MM.1S (cell line): ENCODE results near the gene TCF15.

Source experiments
- DNase-seq: peaks from one replicate; pipeline ENCODE4 v3.0.0-alpha.2; 2015
- H2AFZ ChIP-seq: fragments of 300-600 bp; sonication (generic); 2 replicates; pipeline ENCODE4 v1.6.0; 2016; ENCODE audit warnings: antibody characterized with exemption, low read length
- H3F3A ChIP-seq: fragments of 300-600 bp; sonication (generic); 2 replicates; pipeline ENCODE4 v1.6.1; 2016; ENCODE audit warnings: mild to moderate bottlenecking, antibody characterized with exemption, low read length, moderate library complexity, mixed read lengths; ENCODE audit not compliant: insufficient read depth
- H3K27ac ChIP-seq: fragments of 300-600 bp; sonication (generic); 2 replicates; pipeline ENCODE4 v1.5.1; 2016; ENCODE audit warnings: mild to moderate bottlenecking, low read length
- H3K27me3 ChIP-seq: fragments of 300-600 bp; sonication (generic); replicated peaks from 2 replicates; pipeline ENCODE4 v1.6.0; 2016; ENCODE audit warnings: low read length; ENCODE audit not compliant: insufficient read depth
- H3K36me3 ChIP-seq: fragments of 300-600 bp; sonication (generic); replicated peaks from 2 replicates; pipeline ENCODE4 v1.6.1; 2016; ENCODE audit warnings: mild to moderate bottlenecking, low read length, mixed read lengths; ENCODE audit not compliant: insufficient read depth
- H3K4me1 ChIP-seq: fragments of 300-600 bp; sonication (generic); 2 replicates; pipeline ENCODE4 v1.6.1; 2016; ENCODE audit warnings: low read length, mixed read lengths
- H3K4me2 ChIP-seq: fragments of 300-600 bp; sonication (generic); 2 replicates; pipeline ENCODE4 v1.6.0; 2016; ENCODE audit warnings: low read depth, low read length
- H3K4me3 ChIP-seq: fragments of 300-600 bp; sonication (generic); 2 replicates; pipeline ENCODE4 v1.5.1; 2016; ENCODE audit warnings: low read length, mixed read lengths
- H3K79me2 ChIP-seq: fragments of 300-600 bp; sonication (generic); 2 replicates; pipeline ENCODE4 v1.6.1; 2016; ENCODE audit warnings: mixed run types, low read length, mixed read lengths
- H3K9ac ChIP-seq: fragments of 300-600 bp; sonication (generic); 2 replicates; pipeline ENCODE4 v1.6.1; 2016; ENCODE audit warnings: low read length, mixed read lengths
- H3K9me2 ChIP-seq: fragments of 300-600 bp; sonication (generic); replicated peaks from 2 replicates; pipeline ENCODE4 v1.6.1; 2016; ENCODE audit warnings: mild to moderate bottlenecking, low read length, mixed read lengths; ENCODE audit not compliant: insufficient read depth
- H3K9me3 ChIP-seq: fragments of 300-600 bp; sonication (generic); replicated peaks from 2 replicates; pipeline ENCODE4 v1.6.1; 2016; ENCODE audit warnings: mild to moderate bottlenecking, low read length, mixed read lengths; ENCODE audit not compliant: insufficient read depth
- H4K20me1 ChIP-seq: fragments of 300-600 bp; sonication (generic); 2 replicates; pipeline ENCODE4 v1.6.1; 2016; ENCODE audit warnings: mild to moderate bottlenecking, low read length, moderate library complexity, mixed read lengths; ENCODE audit not compliant: insufficient read depth
- CTCF ChIP-seq: fragments of 300-600 bp; sonication (generic); IDR thresholded peaks from 2 replicates; pipeline ENCODE4 v1.5.1; 2016; ENCODE audit warnings: antibody characterized with exemption, low read length, mixed read lengths
- EZH2 ChIP-seq: fragments of 300-600 bp; sonication (generic); optimal IDR thresholded peaks from 2 replicates; pipeline ENCODE3; 2017; ENCODE audit warnings: low read depth, mild to moderate bottlenecking, antibody characterized with exemption, low read length, mixed read lengths
- EZH2phosphoT487 ChIP-seq: fragments of 300-600 bp; sonication (generic); IDR thresholded peaks from 2 replicates; pipeline ENCODE4 v1.6.1; 2018; ENCODE audit warnings: antibody characterized with exemption, low read length

Gene TCF15

GRCh38 chr20:562232-562897 is 47.7 kb downstream of the TCF15 start:
- Histone ChIP-seq H3K36me3 (no peaks in the 10 kb centered on the region), H4K20me1 (no peaks in the 10 kb centered on the region), H3K4me2 (no peak overlapping the region), H2AFZ (no peak overlapping the region), H3K27ac (no peak overlapping the region), H3K9me3 (no peaks in the 10 kb centered on the region), H3K4me1 (no peaks in the 10 kb centered on the region), H3K4me3 (no peak overlapping the region), H3F3A (no peaks in the 10 kb centered on the region), H3K79me2 (no peaks in the 10 kb centered on the region), H3K9me2 (no peaks in the 10 kb centered on the region), H3K9ac (no peak overlapping the region), H3K27me3 (0 out of 2 replicates have a peak, but pooled peaks cover 2% of the 10 kb centered on the region)
- DNase-seq = no peak
- TF ChIP-seq EZH2 (no peak), EZH2phosphoT487 (no peak), CTCF (no peak)

GRCh38 chr20:561437-562231 is 48.5 kb downstream of the TCF15 start:
- Histone ChIP-seq H3K4me2 (no peak overlapping the region), H4K20me1 (no peaks in the 10 kb centered on the region), H2AFZ (no peak overlapping the region)

DNA sequence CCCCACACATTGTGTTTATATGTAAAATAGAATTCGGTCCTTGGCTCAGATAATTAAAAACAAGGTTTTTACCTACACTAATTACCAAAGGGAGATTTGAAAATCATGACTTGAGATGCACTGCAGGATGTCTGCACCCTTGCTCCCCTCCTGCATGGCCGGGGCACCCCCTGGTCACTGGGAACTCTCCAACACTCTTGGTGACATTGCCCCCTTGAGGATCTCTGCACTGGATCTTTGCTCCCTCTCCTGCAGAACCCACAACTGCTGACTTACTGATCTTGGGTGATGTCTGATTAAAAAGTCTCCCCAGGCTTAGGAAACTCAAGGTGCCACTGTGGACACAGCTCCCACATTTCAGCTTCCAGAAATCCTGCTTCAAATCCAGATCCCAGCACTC is 49.4 kb downstream of the TCF15 start:
- no peaks in the 10 kb centered on the region for H3K9me2 ChIP-seq
- no peak overlapping the region for H3K4me3 ChIP-seq
- H2AFZ ChIP-seq = no peak overlapping the region
- H3K27ac ChIP-seq = no peak overlapping the region
- no peaks in the 10 kb centered on the region for H3F3A ChIP-seq
- TF ChIP-seq EZH2 = no peak
- TF ChIP-seq CTCF = no peak
- no peak for TF ChIP-seq EZH2phosphoT487
- H4K20me1 ChIP-seq = no peaks in the 10 kb centered on the region
- DNase-seq = no peak
- H3K79me2 ChIP-seq = no peaks in the 10 kb centered on the region
- H3K4me1 ChIP-seq = no peaks in the 10 kb centered on the region
- H3K4me2 ChIP-seq = no peak overlapping the region
- H3K36me3 ChIP-seq = no peaks in the 10 kb centered on the region
- no peak overlapping the region for H3K9ac ChIP-seq
- no peaks in the 10 kb centered on the region for H3K9me3 ChIP-seq
- H3K27me3 ChIP-seq = 0 out of 2 replicates have a peak, but pooled peaks cover 2% of the 10 kb centered on the region

More at GRCh38 chr20:561437-562231, 48.5 kb downstream of the TCF15 start:
- Histone ChIP-seq H3K9me3 (no peaks in the 10 kb centered on the region), H3K36me3 (no peaks in the 10 kb centered on the region), H3K27me3 (0 out of 2 replicates have a peak, but pooled peaks cover 2% of the 10 kb centered on the region), H3F3A (no peaks in the 10 kb centered on the region), H3K79me2 (no peaks in the 10 kb centered on the region), H3K9ac (no peak overlapping the region), H3K9me2 (no peaks in the 10 kb centered on the region), H3K4me1 (no peaks in the 10 kb centered on the region), H3K27ac (no peak overlapping the region), H3K4me3 (no peak overlapping the region)
- TF ChIP-seq CTCF = peak; percentile 94
- no peak for TF ChIP-seq EZH2
- TF ChIP-seq EZH2phosphoT487 = no peak
- peak; percentile 65 for DNase-seq
